ENCODE results near the gene TTC16. TPM values are rescaled to one million over a fixed set of nuclear protein-coding genes. Genes with fewer than 3 reads are reported as not detected.

TTC16 gene
- under 1 TPM in 1 of 2 donors, not detected in 1; under 0.01 TPM for total RNA-seq

GRCh38 chr9:127715470-127716337, at the start of gene TTC16, which contains the start of gene PTRH1:
TTC16 (plus strand) TSS chr9:127716079; CDS start chr9:127716146, 67 bp downstream.
PTRH1 (minus strand) TSS chr9:127715663; CDS start chr9:127715639, 24 bp downstream.

GRCh38 chr9:127706836-127707241, 9.0 kb upstream of the TTC16 start, which contains the start of gene CFAP157:
CFAP157 (plus strand) TSS chr9:127706988; CDS start chr9:127707032, 44 bp downstream.

GRCh38 chr9:127734747-127735529, 19.1 kb downstream of the TTC16 start, which contains the start of gene TOR2A:
TOR2A (minus strand) TSS chr9:127735294; CDS start chr9:127735270, 24 bp downstream.

GRCh38 chr9:127778280-127779135, 62.6 kb downstream of the TTC16 start, which contains the start of gene SH2D3C:
SH2D3C (minus strand) TSS chr9:127778666; CDS start chr9:127778627, 39 bp downstream.

Other genes with a start within 250 kb of the TTC16 start
- 10 to 100 TPM; 71.6 to 79.3 TPM for gene STXBP1, start 103.8 kb upstream of the TTC16 start, total RNA-seq
- gene CFAP157, start 9.1 kb upstream of the TTC16 start, total RNA-seq = under 1 TPM in 1 of 2 donors, not detected in 1; under 0.01 TPM
- gene PTRH1, start 416 bp upstream of the TTC16 start, total RNA-seq = 10 to 100 TPM; 19.6 to 28.0 TPM
- 1 to 10 TPM; 6.5 to 7.7 TPM for gene TOR2A, start 19.2 kb downstream of the TTC16 start, total RNA-seq
- gene SH2D3C, start 62.6 kb downstream of the TTC16 start, total RNA-seq = 1 to 10 TPM in 1 of 2 donors, under 1 TPM in 1; under 0.01 to 1.3 TPM
- 10 to 100 TPM; 32.3 to 44.3 TPM for gene CDK9, start 70.0 kb downstream of the TTC16 start, total RNA-seq
- gene FPGS, start 86.8 kb downstream of the TTC16 start, total RNA-seq = 10 to 100 TPM; 54.4 to 66.3 TPM
- gene ENG, start 138.6 kb downstream of the TTC16 start, total RNA-seq = 10 to 100 TPM; 11.4 to 19.3 TPM
- gene AK1, start 161.6 kb downstream of the TTC16 start, total RNA-seq = 10 to 100 TPM; 42.0 to 53.9 TPM
- 10 to 100 TPM; 13.0 to 14.8 TPM for gene ST6GALNAC6, start 183.5 kb downstream of the TTC16 start, total RNA-seq
- 1 to 10 TPM; 5.2 to 8.3 TPM for gene ST6GALNAC4, start 201.0 kb downstream of the TTC16 start, total RNA-seq
- gene PIP5KL1, start 214.7 kb downstream of the TTC16 start, total RNA-seq = under 1 TPM; 0.33 to 0.34 TPM
- 10 to 100 TPM; 12.0 to 18.3 TPM for gene DPM2, start 221.8 kb downstream of the TTC16 start, total RNA-seq